H1 (cell line): ENCODE measurements around the gene YOD1.

Experiments
- BACH1 ChIP-seq: IDR thresholded peaks from 2 replicates; pipeline ENCODE4 v1.6.1; 2012; ENCODE audit warnings: low read length, improper control_type of control experiment
- CTCF ChIP-seq, 3 experiments: IDR thresholded peaks; 1 replicate in 2 of 3; 2 replicates in 1 of 3; pipeline versions ENCODE4 v1.5.1 to v1.6.1; 2011; ENCODE audit warnings: low read length in 3 of 3, mild to moderate bottlenecking in 3 of 3, inconsistent platforms in 2 of 3, low read depth in 1 of 3, moderate library complexity in 1 of 3; ENCODE audit not compliant: insufficient read depth in 1 of 3; ENCODE audit errors: control extremely low read depth in 1 of 3
- EP300 ChIP-seq, 2 experiments: IDR thresholded peaks; 1 replicate in 1 of 2; 2 replicates in 1 of 2; pipeline ENCODE4 v1.6.1; 2011 to 2012; ENCODE audit warnings: low read depth in 2 of 2, low read length in 2 of 2, mild to moderate bottlenecking in 2 of 2, borderline replicate concordance in 1 of 2, inconsistent platforms in 1 of 2, moderate library complexity in 1 of 2
- EZH2 ChIP-seq: fragments of 200-600 bp; sonication (generic); IDR thresholded peaks from 2 replicates; pipeline ENCODE4 v1.7.1; 2012; ENCODE audit warnings: low read depth, mild to moderate bottlenecking, moderate library complexity, low read length, inconsistent platforms; ENCODE audit not compliant: severe bottlenecking
- HDAC2 ChIP-seq, 2 experiments: fragments of 300-600 bp in 1 of 2; sonication (generic) in 1 of 2; IDR thresholded peaks; 2 replicates each; pipeline ENCODE4 v1.6.1; 2011 to 2012; ENCODE audit warnings: low read depth in 2 of 2, low read length in 2 of 2, mild to moderate bottlenecking in 2 of 2, moderate library complexity in 2 of 2, borderline replicate concordance in 1 of 2, inconsistent platforms in 1 of 2
- JUN ChIP-seq: IDR thresholded peaks from 2 replicates; pipeline ENCODE4 v1.6.1; 2011; ENCODE audit warnings: low read depth, mild to moderate bottlenecking, improper control_type of control experiment, low read length
- RFX5 ChIP-seq: IDR thresholded peaks from 2 replicates; pipeline ENCODE4 v1.6.1; 2011; ENCODE audit warnings: low read depth, low read length, improper control_type of control experiment, borderline replicate concordance
- TAF1 ChIP-seq: IDR thresholded peaks from 2 replicates; pipeline ENCODE4 v1.6.1; 2011; ENCODE audit warnings: mild to moderate bottlenecking, low read depth, low read length
- USF2 ChIP-seq: IDR thresholded peaks from 2 replicates; pipeline ENCODE4 v1.6.1; 2011; ENCODE audit warnings: low read length, improper control_type of control experiment

GRCh38 chr1:207006083-207006482 is 44.9 kb downstream of the YOD1 start:
- no peak for TF ChIP-seq EP300 (IDR thresholded peaks at IDR 0.05; ENCODE audit: borderline replicate concordance in 1 of 2, low read depth in 2 of 2, low read length in 2 of 2)
- no peak for TF ChIP-seq CTCF (IDR thresholded peaks at IDR 0.05; ENCODE audit: control extremely low read depth in 1 of 3, insufficient read depth in 1 of 3, low read depth in 1 of 3, low read length in 3 of 3)
- no peak for TF ChIP-seq JUN
- no peak for TF ChIP-seq RFX5
- TF ChIP-seq BACH1 = no peak
- TF ChIP-seq USF2 = no peak
- no peak for TF ChIP-seq HDAC2 (IDR thresholded peaks at IDR 0.05; ENCODE audit: borderline replicate concordance in 1 of 2, low read depth in 2 of 2, low read length in 2 of 2)
- no peak for TF ChIP-seq EZH2
- TF ChIP-seq TAF1 = no peak
